PC-9 (cell line): ENCODE data around the gene TDRD9. TPM values are rescaled to one million over a fixed set of nuclear protein-coding genes. Genes with fewer than 3 reads are reported as not detected.
A peak's percentile ranks its signal among the peaks of the same experiment; 100 is the strongest.

Source experiments
- BruUV-seq: library from RNA; stranded (reverse); fragments of 400-500 nt; replicated peaks from 2 replicates; lab custom pipeline; 2021; lab: Mats Ljungman, UMichigan
- CTCF ChIA-PET: fragments of 300-600 bp; sonication (Branson Sonifier 250); formaldehyde crosslinking; loops from one replicate; lab custom pipeline; 2022; ENCODE audit warnings: antibody characterized with exemption; lab: Charles Lee
- POLR2A ChIA-PET: fragments of 300-600 bp; sonication (Branson Sonifier 250); formaldehyde crosslinking; loops from one replicate; lab custom pipeline; 2022; ENCODE audit warnings: antibody characterized with exemption; ENCODE audit not compliant: unreplicated experiment; lab: Charles Lee
- DNase-seq, 2 experiments: peaks; one replicate each; pipeline versions ENCODE4 v3.0.0 to v3.0.0-alpha.2; 2015 to 2022; ENCODE audit warnings: mixed read lengths in 1 of 2
- H2AFZ ChIP-seq: fragments of 200-600 bp; sonication (generic); 2 replicates; pipeline ENCODE4 v1.8.1; 2017; ENCODE audit warnings: antibody characterized with exemption
- H3F3A ChIP-seq: fragments of 200-600 bp; sonication (generic); 2 replicates; pipeline ENCODE4 v1.8.1; 2017; ENCODE audit warnings: antibody characterized with exemption, mild to moderate bottlenecking, low read depth; ENCODE audit not compliant: insufficient read depth
- H3K27ac ChIP-seq: fragments of 200-600 bp; sonication (generic); 2 replicates; pipeline ENCODE4 v1.6.1; 2016; ENCODE audit warnings: mixed run types
- H3K27me3 ChIP-seq: fragments of 200-600 bp; sonication (generic); 2 replicates; pipeline ENCODE4 v1.6.1; 2016; ENCODE audit warnings: low read depth, mixed run types; ENCODE audit not compliant: insufficient read depth
- H3K36me3 ChIP-seq: fragments of 200-600 bp; sonication (generic); 2 replicates; pipeline ENCODE4 v1.6.1; 2016; ENCODE audit warnings: low read depth, mixed run types
- H3K4me1 ChIP-seq: fragments of 200-600 bp; sonication (generic); replicated peaks from 2 replicates; pipeline ENCODE4 v1.6.1; 2016; ENCODE audit warnings: mixed run types; ENCODE audit not compliant: insufficient read depth
- H3K4me2 ChIP-seq: fragments of 200-600 bp; sonication (generic); 2 replicates; pipeline ENCODE4 v1.6.1; 2017; ENCODE audit warnings: mixed run types
- H3K4me3 ChIP-seq: fragments of 200-600 bp; sonication (generic); 2 replicates; pipeline ENCODE4 v1.6.1; 2016; ENCODE audit warnings: mixed run types
- H3K79me2 ChIP-seq: fragments of 200-600 bp; sonication (generic); 2 replicates; pipeline ENCODE4 v1.6.1; 2017; ENCODE audit warnings: low read depth, mixed run types
- H3K9me2 ChIP-seq: fragments of 200-600 bp; sonication (generic); 2 replicates; pipeline ENCODE4 v1.8.1; 2017; ENCODE audit warnings: mild to moderate bottlenecking; ENCODE audit not compliant: insufficient read depth
- H3K9me3 ChIP-seq: fragments of 200-600 bp; sonication (generic); 2 replicates; pipeline ENCODE4 v1.8.1; 2016; ENCODE audit warnings: low read depth; ENCODE audit not compliant: insufficient read depth
- H4K20me1 ChIP-seq: fragments of 200-600 bp; sonication (generic); 2 replicates; pipeline ENCODE4 v1.8.1; 2017; ENCODE audit not compliant: insufficient read depth
- EZH2 ChIP-seq: fragments of 200-600 bp; sonication (generic); IDR thresholded peaks from 2 replicates; pipeline ENCODE4 v1.8.0; 2017; ENCODE audit warnings: antibody characterized with exemption, low read depth
- intact Hi-C: fragments of 100-400 bp; cut with micrococcal nuclease; formaldehyde crosslinking; loops from one replicate; pipeline ENCODE4 v1.10.0; 2022; ENCODE audit not compliant: unreplicated experiment
- total RNA-seq: library from RNA; stranded (reverse); gene quantifications from 2 replicates; pipeline ENCODE4 v1.2.3, GENCODE V29; 2021
- TF ChIP-seq, protein P1 (sequence below): fragments of 200-600 bp; sonication (generic); conservative IDR thresholded peaks from 2 replicates; pipeline ENCODE4 v1.6.1; 2017; ENCODE audit warnings: mixed run types, antibody characterized with exemption, mild to moderate bottlenecking, moderate library complexity

The TDRD9 gene
- total RNA-seq, 1 experiment from 2014 or later: 0.15 TPM

GRCh38 chr14:104094709-104095425, 166.6 kb downstream of the TDRD9 start:
- no TSS peak for BruUV-seq
- no peaks in the 10 kb centered on the region for H3K9me2 ChIP-seq
- H4K20me1 ChIP-seq: no peaks in the 10 kb centered on the region
- no peaks in the 10 kb centered on the region for H3K36me3 ChIP-seq
- ChIA-PET POLR2A (no interaction called here), CTCF (no interaction called here)
- no peak overlapping the region for H3K27ac ChIP-seq
- peaks cover 8% of the 10 kb centered on the region; the same call in 1 of the 2 replicates for H3K27me3 ChIP-seq
- H3K9me3 ChIP-seq: no peaks in the 10 kb centered on the region
- H3F3A ChIP-seq: no peaks in the 10 kb centered on the region
- DNase-seq: peak in 1 of 2 experiments; percentile 76
- H3K79me2 ChIP-seq: no peaks in the 10 kb centered on the region
- TF ChIP-seq, protein P1, sequence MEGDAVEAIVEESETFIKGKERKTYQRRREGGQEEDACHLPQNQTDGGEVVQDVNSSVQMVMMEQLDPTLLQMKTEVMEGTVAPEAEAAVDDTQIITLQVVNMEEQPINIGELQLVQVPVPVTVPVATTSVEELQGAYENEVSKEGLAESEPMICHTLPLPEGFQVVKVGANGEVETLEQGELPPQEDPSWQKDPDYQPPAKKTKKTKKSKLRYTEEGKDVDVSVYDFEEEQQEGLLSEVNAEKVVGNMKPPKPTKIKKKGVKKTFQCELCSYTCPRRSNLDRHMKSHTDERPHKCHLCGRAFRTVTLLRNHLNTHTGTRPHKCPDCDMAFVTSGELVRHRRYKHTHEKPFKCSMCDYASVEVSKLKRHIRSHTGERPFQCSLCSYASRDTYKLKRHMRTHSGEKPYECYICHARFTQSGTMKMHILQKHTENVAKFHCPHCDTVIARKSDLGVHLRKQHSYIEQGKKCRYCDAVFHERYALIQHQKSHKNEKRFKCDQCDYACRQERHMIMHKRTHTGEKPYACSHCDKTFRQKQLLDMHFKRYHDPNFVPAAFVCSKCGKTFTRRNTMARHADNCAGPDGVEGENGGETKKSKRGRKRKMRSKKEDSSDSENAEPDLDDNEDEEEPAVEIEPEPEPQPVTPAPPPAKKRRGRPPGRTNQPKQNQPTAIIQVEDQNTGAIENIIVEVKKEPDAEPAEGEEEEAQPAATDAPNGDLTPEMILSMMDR: peak; percentile 91
- no peak for TF ChIP-seq EZH2
- no peak overlapping the region for H3K4me3 ChIP-seq
- H2AFZ ChIP-seq: no peak overlapping the region
- no peak overlapping the region for H3K4me2 ChIP-seq
- intact Hi-C loops: loop anchor here (1.0 kb wide), 1 partner anchor 36 kb away; no protein-coding TSS in a partner anchor
- no peaks in the 10 kb centered on the region for H3K4me1 ChIP-seq

DNA sequence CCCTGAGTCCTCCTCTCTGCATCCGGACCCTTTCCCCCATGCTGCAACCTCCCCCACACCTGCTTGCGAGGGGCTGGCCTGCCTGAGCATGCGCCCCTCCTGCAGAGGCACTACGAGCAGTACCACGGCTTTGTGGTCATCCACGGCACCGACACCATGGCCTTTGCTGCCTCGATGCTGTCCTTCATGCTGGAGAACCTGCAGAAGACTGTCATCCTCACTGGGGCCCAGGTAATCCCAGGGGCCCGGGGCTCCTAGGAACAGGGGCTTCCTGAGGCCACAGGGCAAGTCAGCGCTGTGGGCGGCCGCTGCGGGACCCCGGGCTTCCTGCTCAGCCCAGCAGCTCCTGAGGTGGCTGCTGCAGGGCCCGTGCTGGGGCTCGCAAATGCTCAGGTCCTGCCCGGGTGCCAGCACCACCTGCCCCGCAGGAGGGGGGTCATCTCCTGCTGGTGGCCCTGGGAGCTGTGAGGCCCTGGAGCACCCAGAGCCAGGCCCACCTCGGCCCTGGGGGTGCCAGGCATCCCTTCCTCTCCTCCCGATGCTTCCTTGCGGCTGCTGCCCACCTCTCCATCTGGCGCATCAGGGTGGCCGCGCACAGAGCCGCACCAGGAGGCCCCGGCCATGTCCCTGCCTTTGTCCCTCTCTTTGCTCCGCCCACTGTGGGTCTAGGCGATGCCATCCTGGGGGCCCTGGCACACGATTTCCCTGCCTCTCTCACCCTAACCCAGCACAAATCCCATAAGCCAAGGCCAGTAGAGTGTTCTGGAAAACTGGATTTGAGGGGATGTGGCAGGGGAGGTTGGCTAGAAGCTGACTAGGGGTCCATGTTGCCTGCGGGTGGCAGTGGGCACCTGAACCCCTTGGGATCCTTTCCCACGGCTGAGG, 167.4 kb downstream of the TDRD9 start:
- Histone ChIP-seq H3K4me3 (no peak overlapping the region), H3K79me2 (no peaks in the 10 kb centered on the region), H3K4me1 (peaks cover 3% of the 10 kb centered on the region; the same call in 1 of the 2 replicates), H3F3A (no peaks in the 10 kb centered on the region), H2AFZ (no peak overlapping the region), H3K27me3 (peaks cover 8% of the 10 kb centered on the region; the same call in 1 of the 2 replicates), H4K20me1 (no peaks in the 10 kb centered on the region; the same call in 1 of the 2 replicates), H3K9me3 (no peaks in the 10 kb centered on the region), H3K9me2 (no peaks in the 10 kb centered on the region), H3K27ac (no peak overlapping the region), H3K4me2 (no peak overlapping the region), H3K36me3 (no peaks in the 10 kb centered on the region)
- ChIA-PET CTCF (no interaction called here), POLR2A (no interaction called here)
- no peak for DNase-seq
- no peak for TF ChIP-seq EZH2
- TF ChIP-seq, protein P1: no peak
- intact Hi-C loops: no loop called here
- BruUV-seq: no TSS peak

GRCh38 chr14:104096318-104096717, 168.1 kb downstream of the TDRD9 start:
- intact Hi-C loops: no loop called here
- no peak overlapping the region for H3K4me3 ChIP-seq
- H3K79me2 ChIP-seq: no peaks in the 10 kb centered on the region
- no peaks in the 10 kb centered on the region for H3K9me2 ChIP-seq
- TF ChIP-seq EZH2: no peak
- TF ChIP-seq, protein P1: no peak
- no peak for DNase-seq
- H3K27ac ChIP-seq: no peak overlapping the region
- H2AFZ ChIP-seq: no peak overlapping the region
- peaks cover 8% of the 10 kb centered on the region; the same call in 1 of the 2 replicates for H3K27me3 ChIP-seq
- no TSS peak for BruUV-seq
- CTCF ChIA-PET: no interaction called here
- no peaks in the 10 kb centered on the region for H3F3A ChIP-seq
- no peak overlapping the region for H3K4me2 ChIP-seq
- POLR2A ChIA-PET: no interaction called here
- no peaks in the 10 kb centered on the region; the same call in 1 of the 2 replicates for H4K20me1 ChIP-seq
- no peaks in the 10 kb centered on the region for H3K36me3 ChIP-seq
- H3K9me3 ChIP-seq: no peaks in the 10 kb centered on the region
- peaks cover 10% of the 10 kb centered on the region; the same call in 1 of the 2 replicates for H3K4me1 ChIP-seq
